ENCODE results near the gene DLL3.

- TF ChIP-seq CTCF (IDR thresholded peaks at IDR 0.05; ENCODE audit: insufficient read depth, low read length, poor library complexity, severe bottlenecking) (no peak), EZH2phosphoT487 (conservative IDR thresholded peaks at IDR 0.05; ENCODE audit: low read length) (no peak)
Observed at GRCh38 chr19:39501340-39501739, 2.6 kb downstream of the DLL3 start.

All from SU-DHL-6 (cell line).